Melanocyte of skin (primary cell): ENCODE data around the gene COX7B. TPM values are rescaled to one million over a fixed set of nuclear protein-coding genes. Genes with fewer than 3 reads are reported as not detected.

Experiments
- small RNA-seq, 2 donors: library from RNA; depleted of rRNA; stranded (forward); fragments of <200 nt; gene quantifications; one replicate each; pipeline ENCODE3, GENCODE V24; 2012
- total RNA-seq, 2 donors: library from RNA; depleted of rRNA; stranded (reverse); fragments of >200 nt; gene quantifications; 2 replicates each; pipeline ENCODE4 v1.2.3, GENCODE V29; 2012

The COX7B gene
- total RNA-seq: 100 to 1,000 TPM; 268 to 331 TPM

GRCh38 chrX:77899081-77899828, at the start of gene COX7B:
Gene COX7B (plus strand): TSS chrX:77899468. CDS start chrX:77899554, 86 bp downstream.

GRCh38 chrX:77894921-77895886, 4.1 kb upstream of the COX7B start, which contains the start of gene MAGT1:
Gene MAGT1 (minus strand): TSS chrX:77895435. CDS start chrX:77895410, 25 bp downstream.

GRCh38 chrX:77910108-77910840, 11.0 kb downstream of the COX7B start, which contains the start of gene ATP7A:
Gene ATP7A (plus strand): TSS chrX:77910693. CDS start chrX:77971642, 60,949 bp downstream.

Small RNA genes within 50 kb of the gene (small RNA-seq; reads per million reads assigned to genes)
- 0 reads per million in 2 donors for gene RN7SL460P

Other genes with a start within 250 kb of the COX7B start
- gene ATRX, start 113.3 kb upstream of the COX7B start, total RNA-seq: 10 to 100 TPM; 30.0 to 33.0 TPM
- 10 to 100 TPM; 62.6 to 99.6 TPM for gene MAGT1, start 4.0 kb upstream of the COX7B start, total RNA-seq
- gene ATP7A, start 11.2 kb downstream of the COX7B start, total RNA-seq: 10 to 100 TPM; 22.4 to 41.0 TPM
- not detected for gene PGAM4, start 70.2 kb downstream of the COX7B start, total RNA-seq
- 100 to 1,000 TPM; 216 to 262 TPM for gene PGK1, start 204.8 kb downstream of the COX7B start, total RNA-seq
- 10 to 100 TPM; 21.0 to 23.1 TPM for gene TAF9B, start 240.2 kb downstream of the COX7B start, total RNA-seq